ENCODE measurements around the gene TBKBP1.
A peak's percentile ranks its signal among the peaks of the same experiment; 100 is the strongest.

TBKBP1 gene

GRCh38 chr17:47713980-47714700 is 20.2 kb downstream of the TBKBP1 start:
- no peak for DNase-seq (ENCODE audit: low read depth in 2 of 2)

GRCh38 chr17:47714773-47715396 is 20.9 kb downstream of the TBKBP1 start:
- DNase-seq (ENCODE audit: low read depth in 2 of 2): no peak

- no peak for DNase-seq (ENCODE audit: low read depth in 2 of 2)
These were observed 21.8 kb downstream of the TBKBP1 start for GRCh38 chr17:47715669-47716325.

GRCh38 chr17:47716375-47716774 is 22.4 kb downstream of the TBKBP1 start:
- DNase-seq (ENCODE audit: low read depth in 2 of 2): no peak

GRCh38 chr17:47717261-47717697 is 23.3 kb downstream of the TBKBP1 start:
- DNase-seq (ENCODE audit: low read depth in 2 of 2): no peak

- no peak for DNase-seq (ENCODE audit: low read depth in 2 of 2)
These were observed 24.1 kb downstream of the TBKBP1 start for GRCh38 chr17:47717979-47718621.

- no peak for DNase-seq (ENCODE audit: low read depth in 2 of 2)
These were observed 24.9 kb downstream of the TBKBP1 start for GRCh38 chr17:47718634-47719405.

GRCh38 chr17:47719411-47720152 is 25.6 kb downstream of the TBKBP1 start:
- peak; percentile 36 to 41 for DNase-seq (ENCODE audit: low read depth in 2 of 2)

- no peak for DNase-seq (ENCODE audit: low read depth in 2 of 2)
These were observed 26.2 kb downstream of the TBKBP1 start for GRCh38 chr17:47720196-47720595.

- DNase-seq (ENCODE audit: low read depth in 2 of 2): no peak
These were observed 27.0 kb downstream of the TBKBP1 start for GRCh38 chr17:47720754-47721533.

- DNase-seq (ENCODE audit: low read depth in 2 of 2): no peak
These were observed 27.8 kb downstream of the TBKBP1 start for GRCh38 chr17:47721725-47722124.

GRCh38 chr17:47724705-47725104 is 30.7 kb downstream of the TBKBP1 start:
- no peak for DNase-seq (ENCODE audit: low read depth in 2 of 2)

GRCh38 chr17:47725446-47726111 is 31.6 kb downstream of the TBKBP1 start:
- no peak for DNase-seq (ENCODE audit: low read depth in 2 of 2)

GRCh38 chr17:47726796-47727703 is 33.1 kb downstream of the TBKBP1 start:
- no peak for DNase-seq (ENCODE audit: low read depth in 2 of 2)

- DNase-seq (ENCODE audit: low read depth in 2 of 2): no peak
These were observed 33.7 kb downstream of the TBKBP1 start for GRCh38 chr17:47727704-47728036.

- DNase-seq (ENCODE audit: low read depth in 2 of 2): no peak
These were observed 34.4 kb downstream of the TBKBP1 start for GRCh38 chr17:47728214-47728877.

- no peak for DNase-seq (ENCODE audit: low read depth in 2 of 2)
These were observed 35.5 kb downstream of the TBKBP1 start for GRCh38 chr17:47729476-47729875.

GRCh38 chr17:47730681-47731080 is 36.7 kb downstream of the TBKBP1 start:
- no peak for DNase-seq (ENCODE audit: low read depth in 2 of 2)

Data from fibroblast of skin of left biceps (primary cell).